Upper lobe of left lung (tissue), 4 donors: ENCODE results near the gene PANX1.

ENCODE experiments used
- POLR2A ChIP-seq, 4 donors: fragments of 450-650 bp; IDR thresholded peaks; one replicate each; pipeline ENCODE4 v1.5.1; 2016 to 2017; ENCODE audit warnings: antibody characterized with exemption in 4 of 4, mild to moderate bottlenecking in 2 of 4
- POLR2AphosphoS5 ChIP-seq, 2 donors: sonication (generic); formaldehyde crosslinking; IDR thresholded peaks; one replicate each; pipeline ENCODE4 v1.5.1; 2017; ENCODE audit warnings: antibody characterized with exemption in 2 of 2
- TF ChIP-seq, protein P1 (sequence below), 6 experiments: fragments of 450-650 bp in 4 of 6; fragments of 200-600 bp in 2 of 6; sonication (generic) in 2 of 6; IDR thresholded peaks; one replicate each; pipeline ENCODE4 v1.5.1; 2016 to 2019; ENCODE audit warnings: antibody characterized with exemption in 6 of 6

DNA sequence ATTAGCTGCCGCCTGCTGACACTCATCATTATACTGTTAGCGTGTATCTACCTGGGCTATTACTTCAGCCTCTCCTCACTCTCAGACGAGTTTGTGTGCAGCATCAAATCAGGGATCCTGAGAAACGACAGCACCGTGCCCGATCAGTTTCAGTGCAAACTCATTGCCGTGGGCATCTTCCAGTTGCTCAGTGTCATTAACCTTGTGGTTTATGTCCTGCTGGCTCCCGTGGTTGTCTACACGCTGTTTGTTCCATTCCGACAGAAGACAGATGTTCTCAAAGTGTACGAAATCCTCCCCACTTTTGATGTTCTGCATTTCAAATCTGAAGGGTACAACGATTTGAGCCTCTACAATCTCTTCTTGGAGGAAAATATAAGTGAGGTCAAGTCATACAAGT is 51.1 kb downstream of the PANX1 start:
- TF ChIP-seq POLR2AphosphoS5 (IDR thresholded peaks at IDR 0.05) (no peak), POLR2A (IDR thresholded peaks at IDR 0.05) (no peak)
- TF ChIP-seq, protein P1, sequence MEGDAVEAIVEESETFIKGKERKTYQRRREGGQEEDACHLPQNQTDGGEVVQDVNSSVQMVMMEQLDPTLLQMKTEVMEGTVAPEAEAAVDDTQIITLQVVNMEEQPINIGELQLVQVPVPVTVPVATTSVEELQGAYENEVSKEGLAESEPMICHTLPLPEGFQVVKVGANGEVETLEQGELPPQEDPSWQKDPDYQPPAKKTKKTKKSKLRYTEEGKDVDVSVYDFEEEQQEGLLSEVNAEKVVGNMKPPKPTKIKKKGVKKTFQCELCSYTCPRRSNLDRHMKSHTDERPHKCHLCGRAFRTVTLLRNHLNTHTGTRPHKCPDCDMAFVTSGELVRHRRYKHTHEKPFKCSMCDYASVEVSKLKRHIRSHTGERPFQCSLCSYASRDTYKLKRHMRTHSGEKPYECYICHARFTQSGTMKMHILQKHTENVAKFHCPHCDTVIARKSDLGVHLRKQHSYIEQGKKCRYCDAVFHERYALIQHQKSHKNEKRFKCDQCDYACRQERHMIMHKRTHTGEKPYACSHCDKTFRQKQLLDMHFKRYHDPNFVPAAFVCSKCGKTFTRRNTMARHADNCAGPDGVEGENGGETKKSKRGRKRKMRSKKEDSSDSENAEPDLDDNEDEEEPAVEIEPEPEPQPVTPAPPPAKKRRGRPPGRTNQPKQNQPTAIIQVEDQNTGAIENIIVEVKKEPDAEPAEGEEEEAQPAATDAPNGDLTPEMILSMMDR (IDR thresholded peaks at IDR 0.05), result no peak
